ENCODE data around the gene CD248. TPM values are rescaled to one million over a fixed set of nuclear protein-coding genes. Genes with fewer than 3 reads are reported as not detected.

CD248 gene
- total RNA-seq, 1 experiment from 2014 or later: 0.15 TPM

- in situ Hi-C loops (cut with HindIII; ENCODE audit: low pct_unique_long_range_greater_than_20kb, low sequenced_read_pairs) (no loop called here), intact Hi-C loops (cut with micrococcal nuclease; ENCODE audit: unreplicated experiment) (no loop called here)
- BruUV-seq (replicated peaks): no TSS peak
- H3K4me1 ChIP-seq (ENCODE audit: control insufficient read depth, insufficient read depth, low read length): peaks cover 48% of the 10 kb centered on the region
- no peak overlapping the region for H3K4me3 ChIP-seq (ENCODE audit: low read depth in 2 of 2, low read length in 2 of 2)
- ChIA-PET CTCF (no interaction called here), POLR2A (interaction anchor here (0.7 kb wide), 1 partner anchor 80 kb away, joined by 3 read pairs; no protein-coding TSS in a partner anchor)
- ATAC-seq (no peak), DNase-seq (ENCODE audit: low read depth, low spot score) (no peak)
- no peak for TF ChIP-seq TCF7L2 (IDR thresholded peaks at IDR 0.05; ENCODE audit: low read depth, low read length)
- TF ChIP-seq POLR2AphosphoS5 (IDR thresholded peaks at IDR 0.05; ENCODE audit: low read depth, low read length): no peak
- TF ChIP-seq CTCF (IDR thresholded peaks at IDR 0.05): no peak
- no peak for TF ChIP-seq SIN3A (IDR thresholded peaks at IDR 0.05; ENCODE audit: borderline replicate concordance, insufficient read depth, low read depth, low read length)
- TF ChIP-seq REST (IDR thresholded peaks at IDR 0.05; ENCODE audit: insufficient read depth in 1 of 2, low read depth in 2 of 2, low read length in 1 of 2): no peak
- H3K9me3 ChIP-seq (ENCODE audit: control insufficient read depth, insufficient read depth, low read depth, low read length): no peaks in the 10 kb centered on the region
- H3K27me3 ChIP-seq (ENCODE audit: control insufficient read depth, insufficient read depth, low read length): no peaks in the 10 kb centered on the region
- peaks cover 6% of the 10 kb centered on the region; the same call in 1 of the 2 replicates for H3K36me3 ChIP-seq (ENCODE audit: control insufficient read depth, insufficient read depth, low read length)
- no peak overlapping the region for H3K27ac ChIP-seq (ENCODE audit: low read length)
These were observed 23.0 kb upstream of the CD248 start for GRCh38 chr11:66339686-66340483.

- no peak overlapping the region for H3K27ac ChIP-seq (ENCODE audit: low read length)
- BruUV-seq (replicated peaks): no TSS peak
- H3K9me3 ChIP-seq (ENCODE audit: control insufficient read depth, insufficient read depth, low read depth, low read length): no peaks in the 10 kb centered on the region
- no peak for TF ChIP-seq REST (IDR thresholded peaks at IDR 0.05; ENCODE audit: insufficient read depth in 1 of 2, low read depth in 2 of 2, low read length in 1 of 2)
- no peak for TF ChIP-seq SIN3A (IDR thresholded peaks at IDR 0.05; ENCODE audit: borderline replicate concordance, insufficient read depth, low read depth, low read length)
- TF ChIP-seq CTCF (IDR thresholded peaks at IDR 0.05): no peak
- no peak for TF ChIP-seq POLR2AphosphoS5 (IDR thresholded peaks at IDR 0.05; ENCODE audit: low read depth, low read length)
- no peak for TF ChIP-seq TCF7L2 (IDR thresholded peaks at IDR 0.05; ENCODE audit: low read depth, low read length)
- DNase-seq (ENCODE audit: low read depth, low spot score): no peak
- in situ Hi-C loops (cut with HindIII; ENCODE audit: low pct_unique_long_range_greater_than_20kb, low sequenced_read_pairs): no loop called here
- H3K4me1 ChIP-seq (ENCODE audit: control insufficient read depth, insufficient read depth, low read length): peaks cover 49% of the 10 kb centered on the region
- H3K27me3 ChIP-seq (ENCODE audit: control insufficient read depth, insufficient read depth, low read length): no peaks in the 10 kb centered on the region
- H3K36me3 ChIP-seq (ENCODE audit: control insufficient read depth, insufficient read depth, low read length): peaks cover 3% of the 10 kb centered on the region; the same call in 1 of the 2 replicates
- ChIA-PET CTCF (interaction anchor here (0.6 kb wide), 1 partner anchor 24 kb away, joined by 4 read pairs; no protein-coding TSS in a partner anchor), POLR2A (no interaction called here)
- ATAC-seq: no peak
- H3K4me3 ChIP-seq (ENCODE audit: low read depth in 2 of 2, low read length in 2 of 2): no peak overlapping the region
- intact Hi-C loops (cut with micrococcal nuclease; ENCODE audit: unreplicated experiment): no loop called here
These were observed 22.4 kb upstream of the CD248 start for GRCh38 chr11:66339162-66339675.

Data from Panc1 (cell line).